GM23338 (cell line): Measurements from ENCODE around the gene BICRAL. TPM values are rescaled to one million over a fixed set of nuclear protein-coding genes. Genes with fewer than 3 reads are reported as not detected.

Experiments used
- ATAC-seq: fragments of 200-7000 bp; cut with Tn5 transposase; 3 replicates; pipeline ENCODE4 v1.9.1; 2020
- DNase-seq: peaks from one replicate; pipeline ENCODE4 v3.0.0-alpha.2; 2015; ENCODE audit warnings: low spot score
- H2AFZ ChIP-seq: fragments of 200-600 bp; sonication (generic); 2 replicates; pipeline ENCODE4 v1.8.0; 2016; ENCODE audit warnings: antibody characterized with exemption, mild to moderate bottlenecking, moderate library complexity
- H3F3A ChIP-seq: fragments of 200-600 bp; sonication (generic); replicated peaks from 2 replicates; pipeline ENCODE4 v1.8.0; 2017; ENCODE audit warnings: antibody characterized with exemption, mixed run types, low read depth
- H3K27ac ChIP-seq: fragments of 200-600 bp; sonication (generic); 2 replicates; pipeline ENCODE4 v1.6.1; 2016; ENCODE audit warnings: low read depth
- H3K27me3 ChIP-seq: fragments of 200-600 bp; sonication (generic); 2 replicates; pipeline ENCODE4 v1.8.0; 2016; ENCODE audit warnings: mild to moderate bottlenecking, mixed run types, moderate library complexity; ENCODE audit not compliant: insufficient read depth
- H3K36me3 ChIP-seq: fragments of 200-600 bp; sonication (generic); 2 replicates; pipeline ENCODE4 v1.8.0; 2016; ENCODE audit warnings: mild to moderate bottlenecking; ENCODE audit not compliant: insufficient read depth
- H3K4me1 ChIP-seq: fragments of 200-600 bp; sonication (generic); 2 replicates; pipeline ENCODE4 v1.8.0; 2016; ENCODE audit warnings: mild to moderate bottlenecking, moderate library complexity; ENCODE audit not compliant: insufficient read depth
- H3K4me2 ChIP-seq: fragments of 200-600 bp; sonication (generic); 2 replicates; pipeline ENCODE4 v1.7.1; 2017; ENCODE audit warnings: mixed run types
- H3K4me3 ChIP-seq: fragments of 200-600 bp; sonication (generic); 2 replicates; pipeline ENCODE4 v1.6.1; 2016; ENCODE audit warnings: mixed run types
- H3K79me2 ChIP-seq: fragments of 200-600 bp; sonication (generic); replicated peaks from 2 replicates; pipeline ENCODE4 v1.8.0; 2017; ENCODE audit warnings: mild to moderate bottlenecking; ENCODE audit not compliant: insufficient read depth
- H3K9me2 ChIP-seq: fragments of 200-600 bp; sonication (generic); 2 replicates; pipeline ENCODE4 v1.8.0; 2017; ENCODE audit not compliant: insufficient read depth
- H4K20me1 ChIP-seq: fragments of 200-600 bp; sonication (generic); replicated peaks from 2 replicates; pipeline ENCODE4 v1.8.0; 2017; ENCODE audit warnings: mild to moderate bottlenecking; ENCODE audit not compliant: insufficient read depth
- H3K27ac Mint-ChIP-seq: 2 replicates; pipeline ENCODE4 v1.8.0; 2020; ENCODE audit warnings: inconsistent platforms, mild to moderate bottlenecking, moderate library complexity, mixed read lengths
- H3K27me3 Mint-ChIP-seq: 3 replicates; pipeline ENCODE4 v1.8.0; 2022; ENCODE audit warnings: low read depth, mild to moderate bottlenecking, moderate library complexity, mixed read lengths, inconsistent platforms; ENCODE audit not compliant: insufficient read depth, poor library complexity
- H3K36me3 Mint-ChIP-seq: 3 replicates; pipeline ENCODE4 v1.8.0; 2021; ENCODE audit warnings: low read depth, mild to moderate bottlenecking, inconsistent platforms, moderate library complexity, mixed read lengths
- H3K4me1 Mint-ChIP-seq: 3 replicates; pipeline ENCODE4 v1.8.0; 2020; ENCODE audit warnings: mild to moderate bottlenecking, inconsistent platforms, mixed read lengths
- H3K4me3 Mint-ChIP-seq: 3 replicates; pipeline ENCODE4 v1.8.0; 2021; ENCODE audit warnings: moderate library complexity, mild to moderate bottlenecking, inconsistent platforms, mixed read lengths
- H3K9me3 Mint-ChIP-seq: 3 replicates; pipeline ENCODE4 v1.8.0; 2020; ENCODE audit warnings: moderate library complexity, mild to moderate bottlenecking, inconsistent platforms, mixed read lengths
- CREB1 ChIP-seq: fragments of 250-450 bp; sonication (Bioruptor Pico); IDR thresholded peaks from 2 replicates; pipeline ENCODE4 v1.5.0; 2020; ENCODE audit warnings: low read depth, mild to moderate bottlenecking, moderate library complexity
- EZH2 ChIP-seq: fragments of 200-600 bp; sonication (generic); IDR thresholded peaks from one replicate; pipeline ENCODE4 v1.8.0; 2017; ENCODE audit warnings: antibody characterized with exemption, mild to moderate bottlenecking, low read depth; ENCODE audit not compliant: unreplicated experiment
- JUNB ChIP-seq: IDR thresholded peaks from one replicate; pipeline ENCODE4 v1.6.1; 2016; ENCODE audit warnings: antibody characterized with exemption; ENCODE audit not compliant: unreplicated experiment
- NANOG ChIP-seq: IDR thresholded peaks from 2 replicates; pipeline ENCODE4 v1.6.1; 2016; ENCODE audit warnings: antibody characterized with exemption, borderline replicate concordance
- STAT1 ChIP-seq: IDR thresholded peaks from one replicate; pipeline ENCODE4 v1.6.1; 2016; ENCODE audit warnings: antibody characterized with exemption; ENCODE audit not compliant: unreplicated experiment
- ZNF114 ChIP-seq: fragments of 250-450 bp; sonication (Bioruptor Pico); IDR thresholded peaks from 2 replicates; pipeline ENCODE4 v1.5.0; 2020; ENCODE audit warnings: mild to moderate bottlenecking, moderate library complexity
- polyA plus RNA-seq: library from polyadenylated mRNA; unstranded; fragments of >200 nt; fragmentation: Nextera tagmentation; extraction: Ambion mirVana; gene quantifications from 2 replicates; pipeline ENCODE4 v1.2.1, GENCODE V29; 2016
- total RNA-seq: library from RNA; depleted of rRNA; stranded (reverse); fragments of >200 nt; shearing (Covaris generic); gene quantifications from 2 replicates; pipeline ENCODE4 v1.2.3, GENCODE V29; 2014
- TF ChIP-seq, protein P1 (sequence below): fragments of 250-450 bp; sonication (Bioruptor Pico); IDR thresholded peaks from 2 replicates; pipeline ENCODE4 v1.5.0; 2020; ENCODE audit warnings: mild to moderate bottlenecking, moderate library complexity
- TF ChIP-seq, protein P2 (sequence below): IDR thresholded peaks from 2 replicates; pipeline ENCODE4 v1.6.1; 2016; ENCODE audit warnings: antibody characterized with exemption
- TF ChIP-seq, protein P3 (sequence below): IDR thresholded peaks from one replicate; pipeline ENCODE4 v1.6.1; 2018; ENCODE audit warnings: antibody characterized with exemption; ENCODE audit not compliant: unreplicated experiment

The BICRAL gene
- total and polyA plus RNA-seq, 2 experiments from 2014 or later = 3.4 to 11.7 TPM

DNA sequence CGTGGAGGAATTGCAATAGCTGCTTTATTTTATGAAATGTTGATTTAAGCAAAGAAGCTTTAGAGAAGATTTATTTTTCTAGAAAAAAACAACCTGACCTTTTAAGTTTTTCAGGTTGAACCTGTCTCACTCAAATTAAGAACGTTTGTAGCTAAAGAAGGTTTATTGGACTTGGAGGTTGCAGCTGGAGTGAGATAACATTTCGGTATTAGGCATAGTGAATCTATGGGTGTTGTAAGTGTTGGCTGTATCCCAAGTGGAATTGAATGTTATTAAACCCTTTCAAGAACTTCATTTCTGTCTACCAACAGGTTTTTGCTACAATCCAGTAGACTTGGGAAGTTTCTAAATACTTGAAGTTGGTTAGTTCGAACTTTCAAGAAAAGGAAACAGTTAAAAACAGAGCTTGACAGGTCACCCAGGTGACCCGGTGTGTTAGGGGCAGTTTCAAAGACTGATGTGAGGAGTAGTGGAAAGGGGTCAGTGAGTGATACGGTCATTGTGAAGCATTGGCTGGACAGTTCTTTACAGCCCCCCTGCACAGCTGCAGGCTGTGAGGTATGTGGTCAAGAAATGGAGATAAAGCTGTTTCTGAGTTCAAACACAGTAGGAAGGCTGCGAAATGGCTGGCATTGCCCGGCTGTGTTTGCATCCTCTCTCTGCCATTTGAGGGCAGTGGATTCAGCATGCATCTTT, 33.5 kb upstream of the BICRAL start (continued):
- TF ChIP-seq, protein P1, sequence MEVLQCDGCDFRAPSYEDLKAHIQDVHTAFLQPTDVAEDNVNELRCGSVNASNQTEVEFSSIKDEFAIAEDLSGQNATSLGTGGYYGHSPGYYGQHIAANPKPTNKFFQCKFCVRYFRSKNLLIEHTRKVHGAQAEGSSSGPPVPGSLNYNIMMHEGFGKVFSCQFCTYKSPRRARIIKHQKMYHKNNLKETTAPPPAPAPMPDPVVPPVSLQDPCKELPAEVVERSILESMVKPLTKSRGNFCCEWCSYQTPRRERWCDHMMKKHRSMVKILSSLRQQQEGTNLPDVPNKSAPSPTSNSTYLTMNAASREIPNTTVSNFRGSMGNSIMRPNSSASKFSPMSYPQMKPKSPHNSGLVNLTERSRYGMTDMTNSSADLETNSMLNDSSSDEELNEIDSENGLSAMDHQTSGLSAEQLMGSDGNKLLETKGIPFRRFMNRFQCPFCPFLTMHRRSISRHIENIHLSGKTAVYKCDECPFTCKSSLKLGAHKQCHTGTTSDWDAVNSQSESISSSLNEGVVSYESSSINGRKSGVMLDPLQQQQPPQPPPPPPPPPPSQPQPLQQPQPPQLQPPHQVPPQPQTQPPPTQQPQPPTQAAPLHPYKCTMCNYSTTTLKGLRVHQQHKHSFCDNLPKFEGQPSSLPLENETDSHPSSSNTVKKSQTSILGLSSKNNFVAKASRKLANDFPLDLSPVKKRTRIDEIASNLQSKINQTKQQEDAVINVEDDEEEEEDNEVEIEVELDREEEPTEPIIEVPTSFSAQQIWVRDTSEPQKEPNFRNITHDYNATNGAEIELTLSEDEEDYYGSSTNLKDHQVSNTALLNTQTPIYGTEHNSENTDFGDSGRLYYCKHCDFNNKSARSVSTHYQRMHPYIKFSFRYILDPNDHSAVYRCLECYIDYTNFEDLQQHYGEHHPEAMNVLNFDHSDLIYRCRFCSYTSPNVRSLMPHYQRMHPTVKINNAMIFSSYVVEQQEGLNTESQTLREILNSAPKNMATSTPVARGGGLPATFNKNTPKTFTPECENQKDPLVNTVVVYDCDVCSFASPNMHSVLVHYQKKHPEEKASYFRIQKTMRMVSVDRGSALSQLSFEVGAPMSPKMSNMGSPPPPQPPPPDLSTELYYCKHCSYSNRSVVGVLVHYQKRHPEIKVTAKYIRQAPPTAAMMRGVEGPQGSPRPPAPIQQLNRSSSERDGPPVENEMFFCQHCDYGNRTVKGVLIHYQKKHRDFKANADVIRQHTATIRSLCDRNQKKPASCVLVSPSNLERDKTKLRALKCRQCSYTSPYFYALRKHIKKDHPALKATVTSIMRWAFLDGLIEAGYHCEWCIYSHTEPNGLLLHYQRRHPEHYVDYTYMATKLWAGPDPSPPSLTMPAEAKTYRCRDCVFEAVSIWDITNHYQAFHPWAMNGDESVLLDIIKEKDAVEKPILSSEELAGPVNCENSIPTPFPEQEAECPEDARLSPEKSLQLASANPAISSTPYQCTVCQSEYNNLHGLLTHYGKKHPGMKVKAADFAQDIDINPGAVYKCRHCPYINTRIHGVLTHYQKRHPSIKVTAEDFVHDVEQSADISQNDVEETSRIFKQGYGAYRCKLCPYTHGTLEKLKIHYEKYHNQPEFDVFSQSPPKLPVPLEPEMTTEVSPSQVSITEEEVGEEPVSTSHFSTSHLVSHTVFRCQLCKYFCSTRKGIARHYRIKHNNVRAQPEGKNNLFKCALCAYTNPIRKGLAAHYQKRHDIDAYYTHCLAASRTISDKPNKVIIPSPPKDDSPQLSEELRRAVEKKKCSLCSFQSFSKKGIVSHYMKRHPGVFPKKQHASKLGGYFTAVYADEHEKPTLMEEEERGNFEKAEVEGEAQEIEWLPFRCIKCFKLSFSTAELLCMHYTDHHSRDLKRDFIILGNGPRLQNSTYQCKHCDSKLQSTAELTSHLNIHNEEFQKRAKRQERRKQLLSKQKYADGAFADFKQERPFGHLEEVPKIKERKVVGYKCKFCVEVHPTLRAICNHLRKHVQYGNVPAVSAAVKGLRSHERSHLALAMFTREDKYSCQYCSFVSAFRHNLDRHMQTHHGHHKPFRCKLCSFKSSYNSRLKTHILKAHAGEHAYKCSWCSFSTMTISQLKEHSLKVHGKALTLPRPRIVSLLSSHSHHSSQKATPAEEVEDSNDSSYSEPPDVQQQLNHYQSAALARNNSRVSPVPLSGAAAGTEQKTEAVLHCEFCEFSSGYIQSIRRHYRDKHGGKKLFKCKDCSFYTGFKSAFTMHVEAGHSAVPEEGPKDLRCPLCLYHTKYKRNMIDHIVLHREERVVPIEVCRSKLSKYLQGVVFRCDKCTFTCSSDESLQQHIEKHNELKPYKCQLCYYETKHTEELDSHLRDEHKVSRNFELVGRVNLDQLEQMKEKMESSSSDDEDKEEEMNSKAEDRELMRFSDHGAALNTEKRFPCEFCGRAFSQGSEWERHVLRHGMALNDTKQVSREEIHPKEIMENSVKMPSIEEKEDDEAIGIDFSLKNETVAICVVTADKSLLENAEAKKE = no peak
- TF ChIP-seq ZNF114 (CRISPR knock-in tag) = no peak
- TF ChIP-seq EZH2 = no peak
- TF ChIP-seq JUNB = no peak
- TF ChIP-seq, protein P2, sequence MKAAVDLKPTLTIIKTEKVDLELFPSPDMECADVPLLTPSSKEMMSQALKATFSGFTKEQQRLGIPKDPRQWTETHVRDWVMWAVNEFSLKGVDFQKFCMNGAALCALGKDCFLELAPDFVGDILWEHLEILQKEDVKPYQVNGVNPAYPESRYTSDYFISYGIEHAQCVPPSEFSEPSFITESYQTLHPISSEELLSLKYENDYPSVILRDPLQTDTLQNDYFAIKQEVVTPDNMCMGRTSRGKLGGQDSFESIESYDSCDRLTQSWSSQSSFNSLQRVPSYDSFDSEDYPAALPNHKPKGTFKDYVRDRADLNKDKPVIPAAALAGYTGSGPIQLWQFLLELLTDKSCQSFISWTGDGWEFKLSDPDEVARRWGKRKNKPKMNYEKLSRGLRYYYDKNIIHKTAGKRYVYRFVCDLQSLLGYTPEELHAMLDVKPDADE = no peak

DNA sequence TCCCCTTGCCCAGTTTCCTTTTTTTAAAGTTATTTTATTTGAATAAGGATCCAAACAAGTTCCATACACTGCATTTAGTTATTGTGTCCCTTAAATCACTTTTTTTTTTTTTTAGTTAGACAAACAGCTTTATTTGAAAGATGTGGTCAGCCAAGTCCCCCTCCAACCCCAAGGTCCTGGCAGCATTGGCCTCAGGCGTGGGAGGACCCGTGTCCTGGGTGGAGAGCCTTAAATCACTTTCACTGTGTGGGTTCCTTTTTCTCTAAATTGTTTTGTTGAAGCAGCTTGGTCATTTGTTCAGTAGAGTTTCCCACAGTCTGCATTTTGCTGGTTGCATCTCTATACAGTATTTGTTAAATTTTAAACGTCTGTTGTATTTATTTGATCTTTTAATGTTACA, 30.8 kb upstream of the BICRAL start:
- H3K4me3 Mint-ChIP-seq = no peak overlapping the region
- Histone ChIP-seq H3K27ac (no peak overlapping the region), H3K27me3 (no peaks in the 10 kb centered on the region), H4K20me1 (no peaks in the 10 kb centered on the region; the same call in 1 of the 2 replicates), H3K4me3 (no peak overlapping the region), H3K4me2 (no peak overlapping the region), H2AFZ (no peak overlapping the region), H3K79me2 (peaks cover 22% of the 10 kb centered on the region), H3K9me2 (no peaks in the 10 kb centered on the region), H3K36me3 (no peaks in the 10 kb centered on the region), H3F3A (peaks cover 6% of the 10 kb centered on the region; the same call in 1 of the 2 replicates), H3K4me1 (peaks cover 8% of the 10 kb centered on the region)
- H3K36me3 Mint-ChIP-seq = peaks cover 8% of the 10 kb centered on the region
- no peaks in the 10 kb centered on the region for H3K9me3 Mint-ChIP-seq
- H3K27ac Mint-ChIP-seq = no peak overlapping the region
- peaks cover 30% of the 10 kb centered on the region for H3K4me1 Mint-ChIP-seq
- no peak for DNase-seq
- H3K27me3 Mint-ChIP-seq = peaks cover 4% of the 10 kb centered on the region
- ATAC-seq = no peak
- TF ChIP-seq CREB1 (no peak), STAT1 (no peak), NANOG (no peak), EZH2 (no peak)
- TF ChIP-seq, protein P3, sequence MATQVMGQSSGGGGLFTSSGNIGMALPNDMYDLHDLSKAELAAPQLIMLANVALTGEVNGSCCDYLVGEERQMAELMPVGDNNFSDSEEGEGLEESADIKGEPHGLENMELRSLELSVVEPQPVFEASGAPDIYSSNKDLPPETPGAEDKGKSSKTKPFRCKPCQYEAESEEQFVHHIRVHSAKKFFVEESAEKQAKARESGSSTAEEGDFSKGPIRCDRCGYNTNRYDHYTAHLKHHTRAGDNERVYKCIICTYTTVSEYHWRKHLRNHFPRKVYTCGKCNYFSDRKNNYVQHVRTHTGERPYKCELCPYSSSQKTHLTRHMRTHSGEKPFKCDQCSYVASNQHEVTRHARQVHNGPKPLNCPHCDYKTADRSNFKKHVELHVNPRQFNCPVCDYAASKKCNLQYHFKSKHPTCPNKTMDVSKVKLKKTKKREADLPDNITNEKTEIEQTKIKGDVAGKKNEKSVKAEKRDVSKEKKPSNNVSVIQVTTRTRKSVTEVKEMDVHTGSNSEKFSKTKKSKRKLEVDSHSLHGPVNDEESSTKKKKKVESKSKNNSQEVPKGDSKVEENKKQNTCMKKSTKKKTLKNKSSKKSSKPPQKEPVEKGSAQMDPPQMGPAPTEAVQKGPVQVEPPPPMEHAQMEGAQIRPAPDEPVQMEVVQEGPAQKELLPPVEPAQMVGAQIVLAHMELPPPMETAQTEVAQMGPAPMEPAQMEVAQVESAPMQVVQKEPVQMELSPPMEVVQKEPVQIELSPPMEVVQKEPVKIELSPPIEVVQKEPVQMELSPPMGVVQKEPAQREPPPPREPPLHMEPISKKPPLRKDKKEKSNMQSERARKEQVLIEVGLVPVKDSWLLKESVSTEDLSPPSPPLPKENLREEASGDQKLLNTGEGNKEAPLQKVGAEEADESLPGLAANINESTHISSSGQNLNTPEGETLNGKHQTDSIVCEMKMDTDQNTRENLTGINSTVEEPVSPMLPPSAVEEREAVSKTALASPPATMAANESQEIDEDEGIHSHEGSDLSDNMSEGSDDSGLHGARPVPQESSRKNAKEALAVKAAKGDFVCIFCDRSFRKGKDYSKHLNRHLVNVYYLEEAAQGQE = no peak
- TF ChIP-seq, protein P2 = no peak
